ENCODE measurements around the gene OSBPL6. TPM values are rescaled to one million over a fixed set of nuclear protein-coding genes. Genes with fewer than 3 reads are reported as not detected.

Gene OSBPL6
- total and polyA plus RNA-seq, 2 donors from 2014 or later = 0.91 to 1.4 TPM

DNA sequence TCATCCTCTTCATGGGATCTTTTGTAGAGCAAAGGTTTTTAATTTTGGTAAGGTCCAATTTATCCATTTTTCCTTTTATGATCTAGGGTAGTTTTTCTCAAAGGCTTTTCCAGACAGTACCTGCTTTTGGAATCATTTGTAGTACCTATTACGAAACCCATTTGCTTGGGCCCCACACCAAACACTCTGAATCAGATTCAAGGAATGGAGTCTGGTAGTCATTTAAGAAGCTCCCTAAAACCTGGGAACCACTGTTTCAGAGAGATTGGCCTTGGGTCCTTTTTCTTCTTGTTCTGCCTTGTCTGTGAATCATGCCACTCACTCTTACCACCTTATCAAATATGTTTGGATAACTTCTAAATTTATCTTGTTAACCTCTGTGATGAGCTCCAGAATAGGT is 40.3 kb downstream of the OSBPL6 start:
- no peak for DNase-seq
- FAIRE-seq = no peak
- H3K27me3 ChIP-seq (ENCODE audit: control insufficient read depth, insufficient read depth, low read length) = no peaks in the 10 kb centered on the region
- H3K27ac ChIP-seq (ENCODE audit: low read depth in 2 of 2, low read length in 2 of 2) = no peak overlapping the region
- no peak overlapping the region for H3K9ac ChIP-seq (ENCODE audit: low read length in 3 of 3)
- H3K36me3 ChIP-seq (ENCODE audit: control insufficient read depth in 2 of 3, insufficient read depth in 3 of 3, low read length in 3 of 3) = no peaks in the 10 kb centered on the region
- TF ChIP-seq, protein P1, sequence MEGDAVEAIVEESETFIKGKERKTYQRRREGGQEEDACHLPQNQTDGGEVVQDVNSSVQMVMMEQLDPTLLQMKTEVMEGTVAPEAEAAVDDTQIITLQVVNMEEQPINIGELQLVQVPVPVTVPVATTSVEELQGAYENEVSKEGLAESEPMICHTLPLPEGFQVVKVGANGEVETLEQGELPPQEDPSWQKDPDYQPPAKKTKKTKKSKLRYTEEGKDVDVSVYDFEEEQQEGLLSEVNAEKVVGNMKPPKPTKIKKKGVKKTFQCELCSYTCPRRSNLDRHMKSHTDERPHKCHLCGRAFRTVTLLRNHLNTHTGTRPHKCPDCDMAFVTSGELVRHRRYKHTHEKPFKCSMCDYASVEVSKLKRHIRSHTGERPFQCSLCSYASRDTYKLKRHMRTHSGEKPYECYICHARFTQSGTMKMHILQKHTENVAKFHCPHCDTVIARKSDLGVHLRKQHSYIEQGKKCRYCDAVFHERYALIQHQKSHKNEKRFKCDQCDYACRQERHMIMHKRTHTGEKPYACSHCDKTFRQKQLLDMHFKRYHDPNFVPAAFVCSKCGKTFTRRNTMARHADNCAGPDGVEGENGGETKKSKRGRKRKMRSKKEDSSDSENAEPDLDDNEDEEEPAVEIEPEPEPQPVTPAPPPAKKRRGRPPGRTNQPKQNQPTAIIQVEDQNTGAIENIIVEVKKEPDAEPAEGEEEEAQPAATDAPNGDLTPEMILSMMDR (IDR thresholded peaks at IDR 0.05; ENCODE audit: borderline replicate concordance, extremely low read depth, insufficient read depth) = no peak
- H3K9me3 ChIP-seq (ENCODE audit: control insufficient read depth in 2 of 3, insufficient read depth in 1 of 3, low read length in 3 of 3) = no peaks in the 10 kb centered on the region
- H3K4me3 ChIP-seq (ENCODE audit: low read length in 3 of 3) = no peak overlapping the region
- intact Hi-C loops (cut with DNase I) = no loop called here
- no peaks in the 10 kb centered on the region for H3K4me1 ChIP-seq (ENCODE audit: control insufficient read depth in 2 of 3, insufficient read depth in 2 of 3, low read depth in 1 of 3, low read length in 3 of 3)

DNA sequence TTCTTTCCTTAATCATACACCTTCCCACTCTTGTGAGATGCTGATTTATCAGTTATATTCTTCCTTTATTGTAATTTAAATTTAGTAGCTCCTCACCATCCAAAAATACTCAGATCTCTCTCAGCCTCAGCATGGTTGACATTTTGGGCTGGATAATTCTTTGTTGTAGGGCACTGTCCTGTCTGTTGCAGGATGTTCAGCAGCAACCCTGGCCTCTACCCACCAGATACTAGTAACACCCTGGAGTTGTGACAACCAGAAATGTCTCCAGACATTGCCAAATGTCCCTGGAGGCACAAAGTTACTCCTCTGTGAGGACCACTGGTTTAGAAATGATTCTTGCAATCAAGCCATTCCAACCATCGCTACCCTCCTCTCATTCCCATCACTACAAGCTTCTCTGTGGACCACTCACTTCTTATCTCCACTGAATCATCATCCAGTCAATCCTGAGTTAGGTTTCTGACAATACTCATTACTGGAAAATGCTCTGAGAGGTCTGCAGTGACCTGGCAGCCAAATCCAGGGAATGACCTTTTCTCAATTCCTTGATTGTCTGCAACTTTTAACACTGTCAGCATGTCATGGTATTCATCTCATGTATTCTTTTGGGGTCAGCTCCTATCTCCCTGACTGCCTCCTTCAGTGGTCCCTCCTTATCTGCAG is 43.3 kb downstream of the OSBPL6 start:
- TF ChIP-seq, protein P1 (IDR thresholded peaks at IDR 0.05; ENCODE audit: borderline replicate concordance, extremely low read depth, insufficient read depth) = no peak
- no peaks in the 10 kb centered on the region for H3K27me3 ChIP-seq (ENCODE audit: control insufficient read depth, insufficient read depth, low read length)
- FAIRE-seq (no peak), DNase-seq (no peak)
- H3K4me1 ChIP-seq (ENCODE audit: control insufficient read depth in 2 of 3, insufficient read depth in 2 of 3, low read depth in 1 of 3, low read length in 3 of 3) = no peaks in the 10 kb centered on the region
- no peaks in the 10 kb centered on the region for H3K36me3 ChIP-seq (ENCODE audit: control insufficient read depth in 2 of 3, insufficient read depth in 3 of 3, low read length in 3 of 3)
- intact Hi-C loops (cut with DNase I) = no loop called here
- no peak overlapping the region for H3K27ac ChIP-seq (ENCODE audit: low read depth in 2 of 2, low read length in 2 of 2)
- H3K9ac ChIP-seq (ENCODE audit: low read length in 3 of 3) = no peak overlapping the region
- no peaks in the 10 kb centered on the region for H3K9me3 ChIP-seq (ENCODE audit: control insufficient read depth in 2 of 3, insufficient read depth in 1 of 3, low read length in 3 of 3)
- H3K4me3 ChIP-seq (ENCODE audit: low read length in 3 of 3) = no peak overlapping the region

- H3K4me3 ChIP-seq (ENCODE audit: low read length in 3 of 3) = no peak overlapping the region
- no peak overlapping the region for H3K9ac ChIP-seq (ENCODE audit: low read length in 3 of 3)
- no peak for DNase-seq
- no peaks in the 10 kb centered on the region for H3K36me3 ChIP-seq (ENCODE audit: control insufficient read depth in 2 of 3, insufficient read depth in 3 of 3, low read length in 3 of 3)
- no peak overlapping the region for H3K27ac ChIP-seq (ENCODE audit: low read depth in 2 of 2, low read length in 2 of 2)
- TF ChIP-seq, protein P1 (IDR thresholded peaks at IDR 0.05; ENCODE audit: borderline replicate concordance, extremely low read depth, insufficient read depth) = no peak
- no peak for FAIRE-seq
- H3K9me3 ChIP-seq (ENCODE audit: control insufficient read depth in 2 of 3, insufficient read depth in 1 of 3, low read length in 3 of 3) = no peaks in the 10 kb centered on the region
- no peaks in the 10 kb centered on the region for H3K4me1 ChIP-seq (ENCODE audit: control insufficient read depth in 2 of 3, insufficient read depth in 2 of 3, low read depth in 1 of 3, low read length in 3 of 3)
- H3K27me3 ChIP-seq (ENCODE audit: control insufficient read depth, insufficient read depth, low read length) = no peaks in the 10 kb centered on the region
- intact Hi-C loops (cut with DNase I) = no loop called here
These were observed 43.8 kb downstream of the OSBPL6 start for GRCh38 chr2:178238154-178238521.

GRCh38 chr2:178238750-178239149 is 44.4 kb downstream of the OSBPL6 start:
- no peaks in the 10 kb centered on the region for H3K9me3 ChIP-seq (ENCODE audit: control insufficient read depth in 2 of 3, insufficient read depth in 1 of 3, low read length in 3 of 3)
- H3K27ac ChIP-seq (ENCODE audit: low read depth in 2 of 2, low read length in 2 of 2) = no peak overlapping the region
- TF ChIP-seq, protein P1 (IDR thresholded peaks at IDR 0.05; ENCODE audit: borderline replicate concordance, extremely low read depth, insufficient read depth) = no peak
- H3K4me1 ChIP-seq (ENCODE audit: control insufficient read depth in 2 of 3, insufficient read depth in 2 of 3, low read depth in 1 of 3, low read length in 3 of 3) = no peaks in the 10 kb centered on the region
- H3K36me3 ChIP-seq (ENCODE audit: control insufficient read depth in 2 of 3, insufficient read depth in 3 of 3, low read length in 3 of 3) = no peaks in the 10 kb centered on the region
- H3K9ac ChIP-seq (ENCODE audit: low read length in 3 of 3) = no peak overlapping the region
- H3K27me3 ChIP-seq (ENCODE audit: control insufficient read depth, insufficient read depth, low read length) = no peaks in the 10 kb centered on the region
- DNase-seq = no peak
- H3K4me3 ChIP-seq (ENCODE audit: low read length in 3 of 3) = no peak overlapping the region
- intact Hi-C loops (cut with DNase I) = no loop called here
- FAIRE-seq = no peak

All from kidney (tissue), 14 donors.